ENCODE measurements around the gene TRAT1. TPM values are rescaled to one million over a fixed set of nuclear protein-coding genes. Genes with fewer than 3 reads are reported as not detected.

The TRAT1 gene
- total RNA-seq, 1 experiment from 2014 or later = 0.11 TPM

DNA sequence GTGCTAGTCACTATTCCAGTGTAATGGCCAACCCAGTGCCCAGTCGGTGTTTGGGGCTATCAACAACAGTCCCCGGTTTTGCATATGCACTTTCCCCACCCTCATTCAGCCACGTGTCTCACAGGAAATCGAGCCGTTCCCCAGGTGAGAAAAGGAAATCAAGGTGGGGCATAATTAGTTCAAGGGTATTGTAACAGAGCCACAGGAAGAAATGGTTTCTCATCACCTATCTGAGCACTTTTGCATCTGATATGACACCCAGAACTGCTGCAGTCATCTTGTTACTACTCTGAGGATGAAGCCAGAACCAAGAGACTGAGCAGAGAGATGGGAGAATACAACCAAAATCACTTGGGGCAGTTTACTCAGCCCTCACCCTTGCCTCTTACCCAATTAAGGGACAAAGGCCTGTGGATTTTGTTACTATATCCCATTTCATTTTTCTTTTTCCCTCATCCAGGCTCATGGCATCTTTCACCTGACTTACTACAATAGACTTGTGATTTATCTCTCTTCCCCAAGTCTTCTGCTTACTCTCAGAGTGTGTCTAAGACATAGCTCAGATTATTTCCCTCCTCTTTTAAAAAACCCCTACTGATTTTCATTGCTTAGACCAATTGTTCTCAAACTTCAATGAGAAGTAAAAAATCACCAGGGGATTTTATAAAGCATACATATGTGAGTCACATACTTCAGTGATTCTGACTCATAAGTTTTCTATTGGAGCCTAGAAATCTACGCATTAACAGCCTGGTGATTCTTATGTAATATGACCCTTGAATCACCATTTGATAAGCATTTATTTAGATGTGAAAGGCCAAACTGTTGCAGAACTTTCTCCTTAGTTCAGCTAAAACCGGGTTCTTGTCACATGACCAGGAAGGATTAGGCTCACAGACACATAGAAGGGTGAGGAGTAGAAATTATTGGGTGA lies 40.5 kb downstream of the TRAT1 start:
- CTCF ChIA-PET = no interaction called here
- ATAC-seq (peak; percentile 48), DNase-seq (ENCODE audit: low spot score) (no peak)
- Mint-ChIP-seq H3K27ac (no peak overlapping the region; the same call in 1 of the 2 replicates), H3K9me3 (peaks cover 18% of the 10 kb centered on the region), H3K27me3 (ENCODE audit: low read depth) (no peaks in the 10 kb centered on the region), H3K36me3 (peaks cover 11% of the 10 kb centered on the region), H3K4me1 (peaks cover 47% of the 10 kb centered on the region), H3K4me3 (no peak overlapping the region)
- POLR2A ChIA-PET = no interaction called here
- TF ChIP-seq ELF4 (CRISPR knock-in tag; IDR thresholded peaks at IDR 0.05; ENCODE audit: low read depth) (no peak), CREB1 (CRISPR knock-in tag; IDR thresholded peaks at IDR 0.05) (no peak), RELA (CRISPR knock-in tag; IDR thresholded peaks at IDR 0.05; ENCODE audit: borderline replicate concordance) (no peak)
- TF ChIP-seq, protein P1, sequence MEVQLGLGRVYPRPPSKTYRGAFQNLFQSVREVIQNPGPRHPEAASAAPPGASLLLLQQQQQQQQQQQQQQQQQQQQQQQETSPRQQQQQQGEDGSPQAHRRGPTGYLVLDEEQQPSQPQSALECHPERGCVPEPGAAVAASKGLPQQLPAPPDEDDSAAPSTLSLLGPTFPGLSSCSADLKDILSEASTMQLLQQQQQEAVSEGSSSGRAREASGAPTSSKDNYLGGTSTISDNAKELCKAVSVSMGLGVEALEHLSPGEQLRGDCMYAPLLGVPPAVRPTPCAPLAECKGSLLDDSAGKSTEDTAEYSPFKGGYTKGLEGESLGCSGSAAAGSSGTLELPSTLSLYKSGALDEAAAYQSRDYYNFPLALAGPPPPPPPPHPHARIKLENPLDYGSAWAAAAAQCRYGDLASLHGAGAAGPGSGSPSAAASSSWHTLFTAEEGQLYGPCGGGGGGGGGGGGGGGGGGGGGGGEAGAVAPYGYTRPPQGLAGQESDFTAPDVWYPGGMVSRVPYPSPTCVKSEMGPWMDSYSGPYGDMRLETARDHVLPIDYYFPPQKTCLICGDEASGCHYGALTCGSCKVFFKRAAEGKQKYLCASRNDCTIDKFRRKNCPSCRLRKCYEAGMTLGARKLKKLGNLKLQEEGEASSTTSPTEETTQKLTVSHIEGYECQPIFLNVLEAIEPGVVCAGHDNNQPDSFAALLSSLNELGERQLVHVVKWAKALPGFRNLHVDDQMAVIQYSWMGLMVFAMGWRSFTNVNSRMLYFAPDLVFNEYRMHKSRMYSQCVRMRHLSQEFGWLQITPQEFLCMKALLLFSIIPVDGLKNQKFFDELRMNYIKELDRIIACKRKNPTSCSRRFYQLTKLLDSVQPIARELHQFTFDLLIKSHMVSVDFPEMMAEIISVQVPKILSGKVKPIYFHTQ (CRISPR knock-in tag; IDR thresholded peaks at IDR 0.05) = no peak
- TF ChIP-seq, protein P2, sequence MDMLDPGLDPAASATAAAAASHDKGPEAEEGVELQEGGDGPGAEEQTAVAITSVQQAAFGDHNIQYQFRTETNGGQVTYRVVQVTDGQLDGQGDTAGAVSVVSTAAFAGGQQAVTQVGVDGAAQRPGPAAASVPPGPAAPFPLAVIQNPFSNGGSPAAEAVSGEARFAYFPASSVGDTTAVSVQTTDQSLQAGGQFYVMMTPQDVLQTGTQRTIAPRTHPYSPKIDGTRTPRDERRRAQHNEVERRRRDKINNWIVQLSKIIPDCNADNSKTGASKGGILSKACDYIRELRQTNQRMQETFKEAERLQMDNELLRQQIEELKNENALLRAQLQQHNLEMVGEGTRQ (CRISPR knock-in tag; IDR thresholded peaks at IDR 0.05) = peak; percentile 25

DNA sequence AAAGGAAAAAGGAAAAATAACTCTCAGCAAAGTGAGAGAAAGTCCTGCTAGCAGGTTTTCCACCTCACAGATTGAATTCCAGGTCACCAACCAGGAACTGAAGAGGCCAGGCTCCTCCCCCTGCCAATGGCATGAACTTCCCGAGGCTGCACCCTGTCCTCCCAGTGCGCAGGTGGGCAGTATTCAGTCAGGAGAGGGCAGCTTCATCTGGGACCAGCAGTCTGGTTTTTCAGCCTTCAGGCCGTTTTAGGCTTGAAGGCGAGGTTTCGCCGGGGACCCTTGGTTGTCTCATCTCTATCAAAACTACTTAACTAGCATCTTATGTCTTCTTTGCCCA lies 41.2 kb downstream of the TRAT1 start:
- H3K4me1 Mint-ChIP-seq = peaks cover 47% of the 10 kb centered on the region
- ATAC-seq (peak; percentile 71), DNase-seq (ENCODE audit: low spot score) (peak; percentile 17)
- peaks cover 11% of the 10 kb centered on the region for H3K36me3 Mint-ChIP-seq
- H3K27ac Mint-ChIP-seq = no peak overlapping the region
- POLR2A ChIA-PET = no interaction called here
- H3K4me3 Mint-ChIP-seq = no peak overlapping the region
- CTCF ChIA-PET = no interaction called here
- peaks cover 18% of the 10 kb centered on the region for H3K9me3 Mint-ChIP-seq
- H3K27me3 Mint-ChIP-seq (ENCODE audit: low read depth) = no peaks in the 10 kb centered on the region
- TF ChIP-seq, protein P3, sequence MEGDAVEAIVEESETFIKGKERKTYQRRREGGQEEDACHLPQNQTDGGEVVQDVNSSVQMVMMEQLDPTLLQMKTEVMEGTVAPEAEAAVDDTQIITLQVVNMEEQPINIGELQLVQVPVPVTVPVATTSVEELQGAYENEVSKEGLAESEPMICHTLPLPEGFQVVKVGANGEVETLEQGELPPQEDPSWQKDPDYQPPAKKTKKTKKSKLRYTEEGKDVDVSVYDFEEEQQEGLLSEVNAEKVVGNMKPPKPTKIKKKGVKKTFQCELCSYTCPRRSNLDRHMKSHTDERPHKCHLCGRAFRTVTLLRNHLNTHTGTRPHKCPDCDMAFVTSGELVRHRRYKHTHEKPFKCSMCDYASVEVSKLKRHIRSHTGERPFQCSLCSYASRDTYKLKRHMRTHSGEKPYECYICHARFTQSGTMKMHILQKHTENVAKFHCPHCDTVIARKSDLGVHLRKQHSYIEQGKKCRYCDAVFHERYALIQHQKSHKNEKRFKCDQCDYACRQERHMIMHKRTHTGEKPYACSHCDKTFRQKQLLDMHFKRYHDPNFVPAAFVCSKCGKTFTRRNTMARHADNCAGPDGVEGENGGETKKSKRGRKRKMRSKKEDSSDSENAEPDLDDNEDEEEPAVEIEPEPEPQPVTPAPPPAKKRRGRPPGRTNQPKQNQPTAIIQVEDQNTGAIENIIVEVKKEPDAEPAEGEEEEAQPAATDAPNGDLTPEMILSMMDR (IDR thresholded peaks at IDR 0.05) = no peak
- TF ChIP-seq, protein P4, sequence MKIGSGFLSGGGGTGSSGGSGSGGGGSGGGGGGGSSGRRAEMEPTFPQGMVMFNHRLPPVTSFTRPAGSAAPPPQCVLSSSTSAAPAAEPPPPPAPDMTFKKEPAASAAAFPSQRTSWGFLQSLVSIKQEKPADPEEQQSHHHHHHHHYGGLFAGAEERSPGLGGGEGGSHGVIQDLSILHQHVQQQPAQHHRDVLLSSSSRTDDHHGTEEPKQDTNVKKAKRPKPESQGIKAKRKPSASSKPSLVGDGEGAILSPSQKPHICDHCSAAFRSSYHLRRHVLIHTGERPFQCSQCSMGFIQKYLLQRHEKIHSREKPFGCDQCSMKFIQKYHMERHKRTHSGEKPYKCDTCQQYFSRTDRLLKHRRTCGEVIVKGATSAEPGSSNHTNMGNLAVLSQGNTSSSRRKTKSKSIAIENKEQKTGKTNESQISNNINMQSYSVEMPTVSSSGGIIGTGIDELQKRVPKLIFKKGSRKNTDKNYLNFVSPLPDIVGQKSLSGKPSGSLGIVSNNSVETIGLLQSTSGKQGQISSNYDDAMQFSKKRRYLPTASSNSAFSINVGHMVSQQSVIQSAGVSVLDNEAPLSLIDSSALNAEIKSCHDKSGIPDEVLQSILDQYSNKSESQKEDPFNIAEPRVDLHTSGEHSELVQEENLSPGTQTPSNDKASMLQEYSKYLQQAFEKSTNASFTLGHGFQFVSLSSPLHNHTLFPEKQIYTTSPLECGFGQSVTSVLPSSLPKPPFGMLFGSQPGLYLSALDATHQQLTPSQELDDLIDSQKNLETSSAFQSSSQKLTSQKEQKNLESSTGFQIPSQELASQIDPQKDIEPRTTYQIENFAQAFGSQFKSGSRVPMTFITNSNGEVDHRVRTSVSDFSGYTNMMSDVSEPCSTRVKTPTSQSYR (CRISPR knock-in tag; IDR thresholded peaks at IDR 0.05) = no peak
- TF ChIP-seq JAZF1 (CRISPR knock-in tag; IDR thresholded peaks at IDR 0.05) = no peak
- TF ChIP-seq, protein P5, sequence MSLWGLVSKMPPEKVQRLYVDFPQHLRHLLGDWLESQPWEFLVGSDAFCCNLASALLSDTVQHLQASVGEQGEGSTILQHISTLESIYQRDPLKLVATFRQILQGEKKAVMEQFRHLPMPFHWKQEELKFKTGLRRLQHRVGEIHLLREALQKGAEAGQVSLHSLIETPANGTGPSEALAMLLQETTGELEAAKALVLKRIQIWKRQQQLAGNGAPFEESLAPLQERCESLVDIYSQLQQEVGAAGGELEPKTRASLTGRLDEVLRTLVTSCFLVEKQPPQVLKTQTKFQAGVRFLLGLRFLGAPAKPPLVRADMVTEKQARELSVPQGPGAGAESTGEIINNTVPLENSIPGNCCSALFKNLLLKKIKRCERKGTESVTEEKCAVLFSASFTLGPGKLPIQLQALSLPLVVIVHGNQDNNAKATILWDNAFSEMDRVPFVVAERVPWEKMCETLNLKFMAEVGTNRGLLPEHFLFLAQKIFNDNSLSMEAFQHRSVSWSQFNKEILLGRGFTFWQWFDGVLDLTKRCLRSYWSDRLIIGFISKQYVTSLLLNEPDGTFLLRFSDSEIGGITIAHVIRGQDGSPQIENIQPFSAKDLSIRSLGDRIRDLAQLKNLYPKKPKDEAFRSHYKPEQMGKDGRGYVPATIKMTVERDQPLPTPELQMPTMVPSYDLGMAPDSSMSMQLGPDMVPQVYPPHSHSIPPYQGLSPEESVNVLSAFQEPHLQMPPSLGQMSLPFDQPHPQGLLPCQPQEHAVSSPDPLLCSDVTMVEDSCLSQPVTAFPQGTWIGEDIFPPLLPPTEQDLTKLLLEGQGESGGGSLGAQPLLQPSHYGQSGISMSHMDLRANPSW (CRISPR knock-in tag; conservative IDR thresholded peaks at IDR 0.05; ENCODE audit: low read depth) = no peak
- no peak for TF ChIP-seq TCF7 (CRISPR knock-in tag; IDR thresholded peaks at IDR 0.05; ENCODE audit: low read depth)
- TF ChIP-seq MXD4 (CRISPR knock-in tag; IDR thresholded peaks at IDR 0.05; ENCODE audit: borderline replicate concordance) = no peak
- no peak for TF ChIP-seq TP53 (CRISPR knock-in tag; IDR thresholded peaks at IDR 0.05)
- TF ChIP-seq SMAD4 (CRISPR knock-in tag; IDR thresholded peaks at IDR 0.05) = no peak
- no peak for TF ChIP-seq ZNF232 (CRISPR knock-in tag; IDR thresholded peaks at IDR 0.05)
- TF ChIP-seq, protein P6, sequence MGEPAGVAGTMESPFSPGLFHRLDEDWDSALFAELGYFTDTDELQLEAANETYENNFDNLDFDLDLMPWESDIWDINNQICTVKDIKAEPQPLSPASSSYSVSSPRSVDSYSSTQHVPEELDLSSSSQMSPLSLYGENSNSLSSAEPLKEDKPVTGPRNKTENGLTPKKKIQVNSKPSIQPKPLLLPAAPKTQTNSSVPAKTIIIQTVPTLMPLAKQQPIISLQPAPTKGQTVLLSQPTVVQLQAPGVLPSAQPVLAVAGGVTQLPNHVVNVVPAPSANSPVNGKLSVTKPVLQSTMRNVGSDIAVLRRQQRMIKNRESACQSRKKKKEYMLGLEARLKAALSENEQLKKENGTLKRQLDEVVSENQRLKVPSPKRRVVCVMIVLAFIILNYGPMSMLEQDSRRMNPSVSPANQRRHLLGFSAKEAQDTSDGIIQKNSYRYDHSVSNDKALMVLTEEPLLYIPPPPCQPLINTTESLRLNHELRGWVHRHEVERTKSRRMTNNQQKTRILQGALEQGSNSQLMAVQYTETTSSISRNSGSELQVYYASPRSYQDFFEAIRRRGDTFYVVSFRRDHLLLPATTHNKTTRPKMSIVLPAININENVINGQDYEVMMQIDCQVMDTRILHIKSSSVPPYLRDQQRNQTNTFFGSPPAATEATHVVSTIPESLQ (CRISPR knock-in tag; IDR thresholded peaks at IDR 0.05) = no peak
- TF ChIP-seq, protein P7, sequence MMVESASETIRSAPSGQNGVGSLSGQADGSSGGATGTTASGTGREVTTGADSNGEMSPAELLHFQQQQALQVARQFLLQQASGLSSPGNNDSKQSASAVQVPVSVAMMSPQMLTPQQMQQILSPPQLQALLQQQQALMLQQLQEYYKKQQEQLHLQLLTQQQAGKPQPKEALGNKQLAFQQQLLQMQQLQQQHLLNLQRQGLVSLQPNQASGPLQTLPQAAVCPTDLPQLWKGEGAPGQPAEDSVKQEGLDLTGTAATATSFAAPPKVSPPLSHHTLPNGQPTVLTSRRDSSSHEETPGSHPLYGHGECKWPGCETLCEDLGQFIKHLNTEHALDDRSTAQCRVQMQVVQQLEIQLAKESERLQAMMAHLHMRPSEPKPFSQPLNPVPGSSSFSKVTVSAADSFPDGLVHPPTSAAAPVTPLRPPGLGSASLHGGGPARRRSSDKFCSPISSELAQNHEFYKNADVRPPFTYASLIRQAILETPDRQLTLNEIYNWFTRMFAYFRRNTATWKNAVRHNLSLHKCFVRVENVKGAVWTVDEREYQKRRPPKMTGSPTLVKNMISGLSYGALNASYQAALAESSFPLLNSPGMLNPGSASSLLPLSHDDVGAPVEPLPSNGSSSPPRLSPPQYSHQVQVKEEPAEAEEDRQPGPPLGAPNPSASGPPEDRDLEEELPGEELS (CRISPR knock-in tag; IDR thresholded peaks at IDR 0.05) = no peak
- TF ChIP-seq CREM (CRISPR knock-in tag; IDR thresholded peaks at IDR 0.05) = no peak
- no peak for TF ChIP-seq ELF4 (CRISPR knock-in tag; IDR thresholded peaks at IDR 0.05; ENCODE audit: low read depth)
- no peak for TF ChIP-seq FOXJ3 (CRISPR knock-in tag; IDR thresholded peaks at IDR 0.05; ENCODE audit: borderline replicate concordance)
